GM12878 (cell line): ENCODE results near the gene DOK1. TPM values are rescaled to one million over a fixed set of nuclear protein-coding genes. Genes with fewer than 3 reads are reported as not detected.

Experiments used
- BHLHE40 ChIP-seq, 2 experiments: fragments of 450-650 bp in 1 of 2; IDR thresholded peaks; 2 replicates each; pipeline ENCODE4 v1.6.1; 2011 to 2017; ENCODE audit warnings: low read depth in 2 of 2, borderline replicate concordance in 1 of 2, improper control_type of control experiment in 1 of 2, low read length in 1 of 2, mild to moderate bottlenecking in 1 of 2
- CEBPB ChIP-seq, 2 experiments: fragments of 150-350 bp in 1 of 2; IDR thresholded peaks; 2 replicates each; pipeline ENCODE4 v1.6.1; 2012 to 2014; ENCODE audit warnings: low read depth in 2 of 2, low read length in 2 of 2, borderline replicate concordance in 1 of 2, inconsistent platforms in 1 of 2
- CHD4 ChIP-seq: fragments of 200-600 bp; sonication (generic); IDR thresholded peaks from 2 replicates; pipeline ENCODE4 v1.6.1; 2016; ENCODE audit warnings: mild to moderate bottlenecking
- EZH2 ChIP-seq: IDR thresholded peaks from 2 replicates; pipeline ENCODE4 v1.6.1; 2012; ENCODE audit warnings: low read depth, mild to moderate bottlenecking, control low read depth, inconsistent platforms, low read length, borderline replicate concordance; ENCODE audit not compliant: control insufficient read depth
- HCFC1 ChIP-seq: fragments of 150-350 bp; IDR thresholded peaks from 2 replicates; pipeline ENCODE4 v1.6.1; 2014; ENCODE audit warnings: low read length
- MTA2 ChIP-seq: fragments of 450-650 bp; IDR thresholded peaks from 2 replicates; pipeline ENCODE4 v1.6.1; 2016; ENCODE audit warnings: low read depth, mild to moderate bottlenecking, moderate library complexity
- NBN ChIP-seq: fragments of 450-650 bp; IDR thresholded peaks from 2 replicates; pipeline ENCODE4 v1.6.1; 2016
- NFXL1 ChIP-seq: fragments of 450-650 bp; IDR thresholded peaks from 2 replicates; pipeline ENCODE4 v1.6.1; 2017; ENCODE audit warnings: antibody characterized with exemption, mild to moderate bottlenecking, borderline replicate concordance
- POLR2AphosphoS5 ChIP-seq: IDR thresholded peaks from 2 replicates; pipeline ENCODE4 v1.6.1; 2011; ENCODE audit warnings: mild to moderate bottlenecking, low read length, inconsistent platforms
- RAD21 ChIP-seq: IDR thresholded peaks from 2 replicates; pipeline ENCODE4 v1.6.1; 2011; ENCODE audit warnings: mild to moderate bottlenecking, low read depth, low read length, moderate library complexity; ENCODE audit not compliant: insufficient read depth
- TCF12 ChIP-seq: IDR thresholded peaks from 2 replicates; pipeline ENCODE4 v1.6.1; 2011; ENCODE audit warnings: low read depth, mild to moderate bottlenecking, low read length
- ZBED1 ChIP-seq: IDR thresholded peaks from 2 replicates; pipeline ENCODE4 v1.6.1; 2016; ENCODE audit warnings: borderline replicate concordance
- ZNF24 ChIP-seq: fragments of 450-650 bp; IDR thresholded peaks from 2 replicates; pipeline ENCODE4 v1.6.1; 2017; ENCODE audit warnings: antibody characterized with exemption, mild to moderate bottlenecking
- ZSCAN29 ChIP-seq: fragments of 450-650 bp; IDR thresholded peaks from 2 replicates; pipeline ENCODE4 v1.6.1; 2017; ENCODE audit warnings: mild to moderate bottlenecking, moderate library complexity
- polyA plus RNA-seq, 11 experiments: library from polyadenylated mRNA; depleted of rRNA in 4 of 11; unstranded in 6 of 11; stranded (reverse) in 5 of 11; fragments of >200 nt; fragmentation: Nextera tagmentation in 4 of 11; fragmentation: Illumina TruSeq in 1 of 11; extraction: Ambion mirVana in 4 of 11; extraction: Trizol in 1 of 11; gene quantifications; 1 replicate in 1 of 11; 2 replicates in 10 of 11; pipeline versions ENCODE4 v1.2.1 to v1.2.3, GENCODE V29; 2011 to 2016; ENCODE audit warnings: inconsistent platforms in 2 of 11, missing spikeins in 2 of 11, low read depth in 1 of 11
- total RNA-seq, 4 experiments: library from RNA; depleted of rRNA in 3 of 4; stranded (reverse); fragments of >200 nt in 3 of 4; fragmentation: Illumina TruSeq in 1 of 4; extraction: Trizol in 1 of 4; gene quantifications; 2 replicates each; pipeline versions ENCODE4 v1.2.1 to v1.2.3, GENCODE V29; 2013 to 2021
- TF ChIP-seq, protein P1 (sequence below): fragments of 150-350 bp; IDR thresholded peaks from 2 replicates; pipeline ENCODE4 v1.6.1; 2016; ENCODE audit warnings: low read depth, low read length
- TF ChIP-seq, protein P2 (sequence below): IDR thresholded peaks from 2 replicates; pipeline ENCODE4 v1.6.1; 2011; ENCODE audit warnings: borderline replicate concordance, low read depth, mild to moderate bottlenecking, moderate library complexity, low read length; ENCODE audit not compliant: insufficient read depth, poor library complexity, severe bottlenecking
- TF ChIP-seq, protein P3 (sequence below): fragments of 450-650 bp; formaldehyde crosslinking; IDR thresholded peaks from 2 replicates; pipeline ENCODE4 v1.4.0; 2020; ENCODE audit warnings: mild to moderate bottlenecking, moderate library complexity
- TF ChIP-seq, protein P4 (sequence below): IDR thresholded peaks from 2 replicates; pipeline ENCODE4 v1.6.1; 2011; ENCODE audit warnings: borderline replicate concordance, low read depth, mild to moderate bottlenecking, moderate library complexity, mixed read lengths, low read length; ENCODE audit not compliant: insufficient read depth; ENCODE audit errors: extremely low read length
- TF ChIP-seq, protein P5 (sequence below): IDR thresholded peaks from 2 replicates; pipeline ENCODE4 v1.6.1; 2011; ENCODE audit warnings: low read depth, low read length, improper control_type of control experiment, borderline replicate concordance

The DOK1 gene
- total and polyA plus RNA-seq, 10 of the 15 experiments (the other 5 are each of a cell fraction or from before 2014, with no cell fraction given), result 1.4 to 104 (median 59.7) TPM

DNA sequence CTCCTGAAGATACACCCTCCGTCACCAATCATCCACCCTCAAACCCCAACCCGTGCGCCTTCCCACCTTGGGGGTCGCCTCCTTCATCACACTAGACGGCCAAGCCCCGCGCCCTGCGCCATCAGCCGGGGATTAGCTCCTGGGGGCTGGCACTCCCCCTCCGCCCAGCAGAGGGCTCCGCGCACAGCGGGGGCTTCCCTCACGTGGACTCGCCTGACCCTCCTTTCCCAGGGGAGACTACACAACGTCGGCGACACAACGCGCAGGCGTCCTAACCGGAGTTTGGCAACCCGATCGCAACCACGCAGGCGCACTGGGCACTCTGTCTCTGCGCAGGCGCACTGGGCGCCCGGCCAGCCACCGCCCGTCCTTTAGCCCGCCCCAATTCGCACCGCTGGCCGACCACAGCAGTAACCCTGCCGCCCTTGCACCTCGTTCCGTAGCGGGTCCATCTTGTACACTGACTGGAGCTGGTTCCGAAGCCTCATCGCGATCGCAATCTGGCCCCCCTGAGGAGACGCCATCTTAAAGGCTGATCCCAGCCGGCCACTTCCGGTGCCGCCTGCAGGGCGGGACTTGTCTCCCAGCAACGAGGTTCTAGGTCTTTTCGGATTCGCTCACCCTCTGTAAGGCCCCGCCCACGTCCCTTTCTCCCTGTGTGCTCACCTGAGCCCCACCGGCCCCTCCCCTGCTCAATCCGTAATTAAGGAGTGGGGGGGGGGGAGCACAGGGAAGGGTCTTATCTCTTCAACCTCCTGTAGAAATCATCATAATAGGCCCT, 47.2 kb upstream of the DOK1 start, which contains the start of gene PCGF1 (continued):
- no peak for TF ChIP-seq CEBPB (IDR thresholded peaks at IDR 0.05; ENCODE audit: borderline replicate concordance in 1 of 2, low read depth in 2 of 2, low read length in 2 of 2)
- TF ChIP-seq TCF12, result peak; percentile 5; the same call in 1 of the 2 replicates
- TF ChIP-seq ZBED1, result peak; percentile 83; the same call in 1 of the 2 replicates
- TF ChIP-seq, protein P1, sequence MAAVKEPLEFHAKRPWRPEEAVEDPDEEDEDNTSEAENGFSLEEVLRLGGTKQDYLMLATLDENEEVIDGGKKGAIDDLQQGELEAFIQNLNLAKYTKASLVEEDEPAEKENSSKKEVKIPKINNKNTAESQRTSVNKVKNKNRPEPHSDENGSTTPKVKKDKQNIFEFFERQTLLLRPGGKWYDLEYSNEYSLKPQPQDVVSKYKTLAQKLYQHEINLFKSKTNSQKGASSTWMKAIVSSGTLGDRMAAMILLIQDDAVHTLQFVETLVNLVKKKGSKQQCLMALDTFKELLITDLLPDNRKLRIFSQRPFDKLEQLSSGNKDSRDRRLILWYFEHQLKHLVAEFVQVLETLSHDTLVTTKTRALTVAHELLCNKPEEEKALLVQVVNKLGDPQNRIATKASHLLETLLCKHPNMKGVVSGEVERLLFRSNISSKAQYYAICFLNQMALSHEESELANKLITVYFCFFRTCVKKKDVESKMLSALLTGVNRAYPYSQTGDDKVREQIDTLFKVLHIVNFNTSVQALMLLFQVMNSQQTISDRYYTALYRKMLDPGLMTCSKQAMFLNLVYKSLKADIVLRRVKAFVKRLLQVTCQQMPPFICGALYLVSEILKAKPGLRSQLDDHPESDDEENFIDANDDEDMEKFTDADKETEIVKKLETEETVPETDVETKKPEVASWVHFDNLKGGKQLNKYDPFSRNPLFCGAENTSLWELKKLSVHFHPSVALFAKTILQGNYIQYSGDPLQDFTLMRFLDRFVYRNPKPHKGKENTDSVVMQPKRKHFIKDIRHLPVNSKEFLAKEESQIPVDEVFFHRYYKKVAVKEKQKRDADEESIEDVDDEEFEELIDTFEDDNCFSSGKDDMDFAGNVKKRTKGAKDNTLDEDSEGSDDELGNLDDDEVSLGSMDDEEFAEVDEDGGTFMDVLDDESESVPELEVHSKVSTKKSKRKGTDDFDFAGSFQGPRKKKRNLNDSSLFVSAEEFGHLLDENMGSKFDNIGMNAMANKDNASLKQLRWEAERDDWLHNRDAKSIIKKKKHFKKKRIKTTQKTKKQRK, result no peak; the same call in 1 of the 2 replicates
- TF ChIP-seq, protein P2, sequence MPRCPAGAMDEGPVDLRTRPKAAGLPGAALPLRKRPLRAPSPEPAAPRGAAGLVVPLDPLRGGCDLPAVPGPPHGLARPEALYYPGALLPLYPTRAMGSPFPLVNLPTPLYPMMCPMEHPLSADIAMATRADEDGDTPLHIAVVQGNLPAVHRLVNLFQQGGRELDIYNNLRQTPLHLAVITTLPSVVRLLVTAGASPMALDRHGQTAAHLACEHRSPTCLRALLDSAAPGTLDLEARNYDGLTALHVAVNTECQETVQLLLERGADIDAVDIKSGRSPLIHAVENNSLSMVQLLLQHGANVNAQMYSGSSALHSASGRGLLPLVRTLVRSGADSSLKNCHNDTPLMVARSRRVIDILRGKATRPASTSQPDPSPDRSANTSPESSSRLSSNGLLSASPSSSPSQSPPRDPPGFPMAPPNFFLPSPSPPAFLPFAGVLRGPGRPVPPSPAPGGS, result no peak
- no peak for TF ChIP-seq EZH2
- TF ChIP-seq, protein P3, sequence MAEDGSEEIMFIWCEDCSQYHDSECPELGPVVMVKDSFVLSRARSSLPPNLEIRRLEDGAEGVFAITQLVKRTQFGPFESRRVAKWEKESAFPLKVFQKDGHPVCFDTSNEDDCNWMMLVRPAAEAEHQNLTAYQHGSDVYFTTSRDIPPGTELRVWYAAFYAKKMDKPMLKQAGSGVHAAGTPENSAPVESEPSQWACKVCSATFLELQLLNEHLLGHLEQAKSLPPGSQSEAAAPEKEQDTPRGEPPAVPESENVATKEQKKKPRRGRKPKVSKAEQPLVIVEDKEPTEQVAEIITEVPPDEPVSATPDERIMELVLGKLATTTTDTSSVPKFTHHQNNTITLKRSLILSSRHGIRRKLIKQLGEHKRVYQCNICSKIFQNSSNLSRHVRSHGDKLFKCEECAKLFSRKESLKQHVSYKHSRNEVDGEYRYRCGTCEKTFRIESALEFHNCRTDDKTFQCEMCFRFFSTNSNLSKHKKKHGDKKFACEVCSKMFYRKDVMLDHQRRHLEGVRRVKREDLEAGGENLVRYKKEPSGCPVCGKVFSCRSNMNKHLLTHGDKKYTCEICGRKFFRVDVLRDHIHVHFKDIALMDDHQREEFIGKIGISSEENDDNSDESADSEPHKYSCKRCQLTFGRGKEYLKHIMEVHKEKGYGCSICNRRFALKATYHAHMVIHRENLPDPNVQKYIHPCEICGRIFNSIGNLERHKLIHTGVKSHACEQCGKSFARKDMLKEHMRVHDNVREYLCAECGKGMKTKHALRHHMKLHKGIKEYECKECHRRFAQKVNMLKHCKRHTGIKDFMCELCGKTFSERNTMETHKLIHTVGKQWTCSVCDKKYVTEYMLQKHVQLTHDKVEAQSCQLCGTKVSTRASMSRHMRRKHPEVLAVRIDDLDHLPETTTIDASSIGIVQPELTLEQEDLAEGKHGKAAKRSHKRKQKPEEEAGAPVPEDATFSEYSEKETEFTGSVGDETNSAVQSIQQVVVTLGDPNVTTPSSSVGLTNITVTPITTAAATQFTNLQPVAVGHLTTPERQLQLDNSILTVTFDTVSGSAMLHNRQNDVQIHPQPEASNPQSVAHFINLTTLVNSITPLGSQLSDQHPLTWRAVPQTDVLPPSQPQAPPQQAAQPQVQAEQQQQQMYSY, result no peak
- TF ChIP-seq CHD4, result no peak
- peak; percentile 89; the same call in 1 of the 2 replicates for TF ChIP-seq NBN
- no peak for TF ChIP-seq MTA2
- TF ChIP-seq ZSCAN29, result no peak
- peak; percentile 91 for TF ChIP-seq POLR2AphosphoS5
- TF ChIP-seq HCFC1, result peak; percentile 45; the same call in 1 of the 2 replicates
- TF ChIP-seq NFXL1, result no peak
- TF ChIP-seq, protein P4, sequence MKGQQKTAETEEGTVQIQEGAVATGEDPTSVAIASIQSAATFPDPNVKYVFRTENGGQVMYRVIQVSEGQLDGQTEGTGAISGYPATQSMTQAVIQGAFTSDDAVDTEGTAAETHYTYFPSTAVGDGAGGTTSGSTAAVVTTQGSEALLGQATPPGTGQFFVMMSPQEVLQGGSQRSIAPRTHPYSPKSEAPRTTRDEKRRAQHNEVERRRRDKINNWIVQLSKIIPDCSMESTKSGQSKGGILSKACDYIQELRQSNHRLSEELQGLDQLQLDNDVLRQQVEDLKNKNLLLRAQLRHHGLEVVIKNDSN, result peak; percentile 79
- TF ChIP-seq RAD21, result peak; percentile 49
- TF ChIP-seq, protein P5, sequence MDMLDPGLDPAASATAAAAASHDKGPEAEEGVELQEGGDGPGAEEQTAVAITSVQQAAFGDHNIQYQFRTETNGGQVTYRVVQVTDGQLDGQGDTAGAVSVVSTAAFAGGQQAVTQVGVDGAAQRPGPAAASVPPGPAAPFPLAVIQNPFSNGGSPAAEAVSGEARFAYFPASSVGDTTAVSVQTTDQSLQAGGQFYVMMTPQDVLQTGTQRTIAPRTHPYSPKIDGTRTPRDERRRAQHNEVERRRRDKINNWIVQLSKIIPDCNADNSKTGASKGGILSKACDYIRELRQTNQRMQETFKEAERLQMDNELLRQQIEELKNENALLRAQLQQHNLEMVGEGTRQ, result peak; percentile 53
- no peak for TF ChIP-seq ZNF24
- peak; percentile 98 to 99 for TF ChIP-seq BHLHE40 (IDR thresholded peaks at IDR 0.05; ENCODE audit: borderline replicate concordance in 1 of 2, low read depth in 2 of 2, low read length in 1 of 2)
